ENCODE data around the gene ARV1. TPM values are rescaled to one million over a fixed set of nuclear protein-coding genes. Genes with fewer than 3 reads are reported as not detected.

The ARV1 gene
- total and polyA plus RNA-seq, 2 donors (not counting 1 experiment from before 2014, with no cell fraction given) = 16.8 to 38.7 TPM

DNA sequence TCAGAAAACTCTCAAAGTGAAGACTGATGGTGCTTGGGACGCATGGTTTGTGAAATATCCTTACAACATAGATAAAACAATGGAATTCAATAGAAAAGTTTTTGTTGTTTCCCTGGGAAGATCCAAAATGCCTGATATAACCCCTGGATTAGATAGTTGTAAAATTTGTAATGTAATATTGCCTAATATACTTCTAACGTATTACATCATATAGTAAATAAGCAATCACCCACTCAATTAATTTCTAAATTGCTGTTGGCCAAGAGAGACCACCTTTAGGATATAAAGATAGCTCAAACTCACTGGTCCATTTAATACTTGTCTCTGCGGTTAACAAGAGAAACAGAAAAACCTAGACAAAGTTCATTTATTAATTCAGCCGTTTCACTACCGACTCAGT is 42.4 kb upstream of the ARV1 start:
- no peaks in the 10 kb centered on the region for H3K4me1 ChIP-seq (ENCODE audit: control insufficient read depth, extremely low read depth, insufficient read depth, low read length)
- H3K4me2 ChIP-seq (ENCODE audit: extremely low read depth, insufficient read depth, low read length) = no peak overlapping the region
- no peak for TF ChIP-seq EZH2 (IDR thresholded peaks at IDR 0.05; ENCODE audit: low read length, missing control alignments)
- TF ChIP-seq CTCF (conservative IDR thresholded peaks at IDR 0.05 in 1 of 2, IDR thresholded peaks at IDR 0.05 in 1 of 2; ENCODE audit: low read depth in 1 of 2, low read length in 2 of 2) = no peak
- no peak overlapping the region for H3K4me3 ChIP-seq (replicated peaks in 1 of 4; ENCODE audit: control extremely low read depth in 1 of 4, insufficient read depth in 1 of 4, low read depth in 3 of 4, low read length in 4 of 4)
- no peaks in the 10 kb centered on the region for H4K20me1 ChIP-seq (ENCODE audit: control insufficient read depth, extremely low read depth, insufficient read depth, low read length)
- no peak for DNase-seq (ENCODE audit: low read depth in 2 of 2)
- H3K36me3 ChIP-seq (ENCODE audit: control insufficient read depth, insufficient read depth, low read length) = no peaks in the 10 kb centered on the region
- H3K27me3 ChIP-seq (ENCODE audit: control insufficient read depth, insufficient read depth, low read length) = no peaks in the 10 kb centered on the region
- no peak overlapping the region for H3K9ac ChIP-seq (ENCODE audit: insufficient read depth, low read length)
- H3K27ac ChIP-seq (ENCODE audit: insufficient read depth, low read length) = no peak overlapping the region
- H2AFZ ChIP-seq (ENCODE audit: low read length) = no peak overlapping the region
- H3K9me3 ChIP-seq (ENCODE audit: control insufficient read depth, insufficient read depth, low read depth, low read length) = no peaks in the 10 kb centered on the region
- H3K79me2 ChIP-seq (ENCODE audit: control insufficient read depth, insufficient read depth, low read length) = no peaks in the 10 kb centered on the region

DNA sequence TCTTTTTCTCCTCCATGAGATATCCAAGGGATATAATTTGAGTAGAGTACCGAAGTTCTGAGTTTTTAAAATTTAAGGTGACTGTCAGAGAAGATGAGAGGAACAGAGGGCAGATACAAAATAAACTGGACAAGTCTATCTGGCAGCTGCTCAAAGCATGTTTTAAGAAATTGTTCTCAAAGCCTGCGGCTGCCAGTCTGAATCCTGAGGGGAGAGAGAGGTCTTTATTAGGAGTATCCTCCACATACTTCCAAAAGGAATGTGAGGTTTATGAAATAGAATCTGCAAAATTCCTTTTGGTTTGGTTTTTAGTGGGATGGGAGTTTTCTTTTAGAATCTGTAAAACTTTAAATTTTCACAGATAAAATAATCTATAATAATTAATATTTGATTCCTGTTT is 41.5 kb upstream of the ARV1 start:
- H3K4me3 ChIP-seq (replicated peaks in 1 of 4; ENCODE audit: control extremely low read depth in 1 of 4, insufficient read depth in 1 of 4, low read depth in 3 of 4, low read length in 4 of 4) = no peak overlapping the region
- no peaks in the 10 kb centered on the region for H3K36me3 ChIP-seq (ENCODE audit: control insufficient read depth, insufficient read depth, low read length)
- no peak overlapping the region for H3K9ac ChIP-seq (ENCODE audit: insufficient read depth, low read length)
- no peak overlapping the region for H3K27ac ChIP-seq (ENCODE audit: insufficient read depth, low read length)
- no peaks in the 10 kb centered on the region for H3K27me3 ChIP-seq (ENCODE audit: control insufficient read depth, insufficient read depth, low read length)
- H4K20me1 ChIP-seq (ENCODE audit: control insufficient read depth, extremely low read depth, insufficient read depth, low read length) = no peaks in the 10 kb centered on the region
- TF ChIP-seq CTCF (conservative IDR thresholded peaks at IDR 0.05 in 1 of 2, IDR thresholded peaks at IDR 0.05 in 1 of 2; ENCODE audit: low read depth in 1 of 2, low read length in 2 of 2) = no peak
- no peak for TF ChIP-seq EZH2 (IDR thresholded peaks at IDR 0.05; ENCODE audit: low read length, missing control alignments)
- peak; percentile 21 to 44 for DNase-seq (ENCODE audit: low read depth in 2 of 2)
- no peaks in the 10 kb centered on the region for H3K4me1 ChIP-seq (ENCODE audit: control insufficient read depth, extremely low read depth, insufficient read depth, low read length)
- H3K79me2 ChIP-seq (ENCODE audit: control insufficient read depth, insufficient read depth, low read length) = no peaks in the 10 kb centered on the region
- H3K9me3 ChIP-seq (ENCODE audit: control insufficient read depth, insufficient read depth, low read depth, low read length) = no peaks in the 10 kb centered on the region
- H2AFZ ChIP-seq (ENCODE audit: low read length) = no peak overlapping the region
- no peak overlapping the region for H3K4me2 ChIP-seq (ENCODE audit: extremely low read depth, insufficient read depth, low read length)

DNA sequence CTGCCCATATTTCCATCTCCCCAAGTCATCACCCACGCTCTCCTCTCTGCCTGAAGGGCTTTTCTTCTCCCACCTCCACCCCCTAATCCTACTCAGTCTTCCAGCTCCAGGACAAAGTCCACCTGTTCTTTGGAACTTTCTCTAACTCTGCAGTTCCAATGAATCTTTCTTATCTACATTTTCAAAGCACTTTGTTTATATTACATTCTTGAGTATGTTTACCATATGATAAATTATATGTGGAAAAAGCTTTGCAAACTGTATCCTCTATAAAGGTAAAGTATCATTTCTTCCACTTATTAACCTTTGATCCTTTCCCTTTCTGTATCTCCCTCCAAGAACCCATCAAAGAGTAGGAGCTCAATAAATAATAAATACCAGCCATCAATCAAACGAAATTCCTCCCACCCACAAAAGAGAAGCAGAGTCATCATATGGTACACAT is 39.9 kb upstream of the ARV1 start:
- Histone ChIP-seq H3K4me2 (ENCODE audit: extremely low read depth, insufficient read depth, low read length) (no peak overlapping the region), H2AFZ (ENCODE audit: low read length) (no peak overlapping the region), H4K20me1 (ENCODE audit: control insufficient read depth, extremely low read depth, insufficient read depth, low read length) (no peaks in the 10 kb centered on the region), H3K36me3 (ENCODE audit: control insufficient read depth, insufficient read depth, low read length) (no peaks in the 10 kb centered on the region), H3K27ac (ENCODE audit: insufficient read depth, low read length) (no peak overlapping the region), H3K27me3 (ENCODE audit: control insufficient read depth, insufficient read depth, low read length) (no peaks in the 10 kb centered on the region), H3K4me3 (replicated peaks in 1 of 4; ENCODE audit: control extremely low read depth in 1 of 4, insufficient read depth in 1 of 4, low read depth in 3 of 4, low read length in 4 of 4) (no peak overlapping the region), H3K9me3 (ENCODE audit: control insufficient read depth, insufficient read depth, low read depth, low read length) (no peaks in the 10 kb centered on the region), H3K9ac (ENCODE audit: insufficient read depth, low read length) (no peak overlapping the region), H3K4me1 (ENCODE audit: control insufficient read depth, extremely low read depth, insufficient read depth, low read length) (no peaks in the 10 kb centered on the region), H3K79me2 (ENCODE audit: control insufficient read depth, insufficient read depth, low read length) (no peaks in the 10 kb centered on the region)
- no peak for TF ChIP-seq EZH2 (IDR thresholded peaks at IDR 0.05; ENCODE audit: low read length, missing control alignments)
- TF ChIP-seq CTCF (conservative IDR thresholded peaks at IDR 0.05 in 1 of 2, IDR thresholded peaks at IDR 0.05 in 1 of 2; ENCODE audit: low read depth in 1 of 2, low read length in 2 of 2) = no peak
- no peak for DNase-seq (ENCODE audit: low read depth in 2 of 2)
